HepG2 (cell line): ENCODE measurements around the gene ICE2. TPM values are rescaled to one million over a fixed set of nuclear protein-coding genes. Genes with fewer than 3 reads are reported as not detected.
A peak's percentile ranks its signal among the peaks of the same experiment; 100 is the strongest.

ENCODE experiments used
- DNMT1 ChIP-seq: sonication (generic); formaldehyde crosslinking; IDR thresholded peaks from 2 replicates; pipeline ENCODE4 v1.5.1; 2020; ENCODE audit warnings: mild to moderate bottlenecking, missing genetic modification reagents
- FOXK2 ChIP-seq: fragments of 450-650 bp; IDR thresholded peaks from 2 replicates; pipeline ENCODE4 v1.6.1; 2016
- HNF4G ChIP-seq, 2 experiments: sonication (generic) in 1 of 2; formaldehyde crosslinking in 1 of 2; IDR thresholded peaks; 2 replicates each; pipeline versions ENCODE4 v1.4.0 to v1.6.1; 2011 to 2020; ENCODE audit warnings: borderline replicate concordance in 2 of 2, low read depth in 2 of 2, mild to moderate bottlenecking in 2 of 2, low read length in 1 of 2, missing genetic modification reagents in 1 of 2, moderate library complexity in 1 of 2
- TEAD3 ChIP-seq: optimal IDR thresholded peaks from 2 replicates; pipeline ENCODE3; 2016; ENCODE audit warnings: borderline replicate concordance
- TEF ChIP-seq: sonication (generic); formaldehyde crosslinking; IDR thresholded peaks from 2 replicates; pipeline ENCODE4 v1.5.0; 2020; ENCODE audit warnings: missing genetic modification reagents
- ZNF709 ChIP-seq: sonication (generic); formaldehyde crosslinking; IDR thresholded peaks from 2 replicates; pipeline ENCODE4 v1.5.0; 2020; ENCODE audit warnings: mild to moderate bottlenecking, missing genetic modification reagents
- ZNF724P ChIP-seq: sonication (generic); formaldehyde crosslinking; IDR thresholded peaks from 2 replicates; pipeline ENCODE4 v1.8.0; 2022; ENCODE audit warnings: missing genetic modification reagents, borderline replicate concordance
- ZNF781 ChIP-seq: sonication (generic); formaldehyde crosslinking; IDR thresholded peaks from 2 replicates; pipeline ENCODE4 v1.5.1; 2020; ENCODE audit warnings: borderline replicate concordance, mild to moderate bottlenecking, missing genetic modification reagents; ENCODE audit errors: not compliant biosample characterization
- ZSCAN31 ChIP-seq: sonication (generic); formaldehyde crosslinking; IDR thresholded peaks from 2 replicates; pipeline ENCODE4 v1.5.0; 2020; ENCODE audit warnings: low read depth, mild to moderate bottlenecking, missing genetic modification reagents
- polyA plus RNA-seq, 8 experiments: library from polyadenylated mRNA; depleted of rRNA in 3 of 8; stranded (reverse) in 7 of 8; unstranded in 1 of 8; fragments of >200 nt; fragmentation: Illumina TruSeq in 4 of 8; extraction: Trizol in 4 of 8; gene quantifications; 2 replicates each; pipeline versions ENCODE4 v1.2.1 to v1.2.3, GENCODE V29; 2011 to 2016; ENCODE audit warnings: low read depth in 4 of 8, missing spikeins in 1 of 8, mixed read lengths in 1 of 8; ENCODE audit not compliant: insufficient read depth in 1 of 8
- total RNA-seq, 5 experiments: library from RNA; depleted of rRNA; stranded (reverse); fragments of >200 nt; fragmentation: Illumina TruSeq; extraction: Trizol; gene quantifications; 2 replicates each; pipeline ENCODE4 v1.2.3, GENCODE V29; 2016; ENCODE audit warnings: low read depth in 1 of 5
- TF ChIP-seq, protein P1 (sequence below): sonication (generic); formaldehyde crosslinking; IDR thresholded peaks from 2 replicates; pipeline ENCODE4 v1.4.0; 2020; ENCODE audit warnings: missing genetic modification reagents
- TF ChIP-seq, protein P2 (sequence below): sonication (generic); formaldehyde crosslinking; IDR thresholded peaks from 2 replicates; pipeline ENCODE4 v1.9.0; 2021; ENCODE audit warnings: missing genetic modification reagents, borderline replicate concordance
- TF ChIP-seq, protein P3 (sequence below): sonication (generic); formaldehyde crosslinking; IDR thresholded peaks from 2 replicates; pipeline ENCODE4 v1.5.1; 2020; ENCODE audit warnings: mild to moderate bottlenecking, missing genetic modification reagents, moderate library complexity
- TF ChIP-seq, protein P4 (sequence below): sonication (generic); formaldehyde crosslinking; conservative IDR thresholded peaks from 2 replicates; pipeline ENCODE4 v1.4.0; 2020; ENCODE audit warnings: missing genetic modification reagents

ICE2 gene
- total and polyA plus RNA-seq, 2 of the 13 experiments (the other 11 are each of a cell fraction or from before 2014, with no cell fraction given): 24.8 to 26.4 TPM

DNA sequence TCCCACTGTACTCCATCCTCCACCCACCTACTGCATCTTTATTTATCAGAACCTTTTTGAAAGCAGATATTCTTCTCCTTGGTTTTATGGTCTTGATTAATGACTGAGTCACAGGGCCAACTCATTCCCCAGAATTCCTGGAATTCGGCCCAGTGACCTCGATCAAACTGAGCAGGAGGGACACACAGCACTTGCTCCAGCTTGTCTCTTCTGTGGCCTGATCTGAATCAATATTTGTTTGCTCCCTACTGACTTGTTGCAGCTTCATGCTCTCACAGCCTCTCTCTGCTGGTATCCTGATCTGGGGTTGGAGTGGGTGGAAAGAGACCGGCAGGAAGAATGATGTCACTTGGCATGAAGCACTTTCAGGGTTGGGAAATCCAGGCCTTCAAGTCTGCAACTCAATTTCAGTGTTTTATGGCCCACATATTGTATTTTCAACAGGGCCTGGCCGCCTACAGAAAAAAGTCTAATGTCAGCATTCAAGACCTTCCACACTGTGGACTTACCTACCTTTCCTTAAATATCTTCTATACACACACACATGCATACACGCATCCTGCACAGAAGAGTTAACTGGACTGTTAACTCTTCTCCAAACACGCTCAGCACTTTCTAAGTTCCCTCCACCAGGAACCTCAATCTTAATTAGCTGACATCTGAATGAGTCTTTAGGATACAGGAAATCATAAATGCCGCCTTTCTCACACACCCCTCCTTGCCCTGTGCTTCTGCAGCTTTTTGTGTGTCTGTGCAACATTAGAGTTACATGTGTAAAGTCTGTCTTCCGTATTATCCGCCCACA is 85.8 kb downstream of the ICE2 start (continued):
- TF ChIP-seq, protein P1, sequence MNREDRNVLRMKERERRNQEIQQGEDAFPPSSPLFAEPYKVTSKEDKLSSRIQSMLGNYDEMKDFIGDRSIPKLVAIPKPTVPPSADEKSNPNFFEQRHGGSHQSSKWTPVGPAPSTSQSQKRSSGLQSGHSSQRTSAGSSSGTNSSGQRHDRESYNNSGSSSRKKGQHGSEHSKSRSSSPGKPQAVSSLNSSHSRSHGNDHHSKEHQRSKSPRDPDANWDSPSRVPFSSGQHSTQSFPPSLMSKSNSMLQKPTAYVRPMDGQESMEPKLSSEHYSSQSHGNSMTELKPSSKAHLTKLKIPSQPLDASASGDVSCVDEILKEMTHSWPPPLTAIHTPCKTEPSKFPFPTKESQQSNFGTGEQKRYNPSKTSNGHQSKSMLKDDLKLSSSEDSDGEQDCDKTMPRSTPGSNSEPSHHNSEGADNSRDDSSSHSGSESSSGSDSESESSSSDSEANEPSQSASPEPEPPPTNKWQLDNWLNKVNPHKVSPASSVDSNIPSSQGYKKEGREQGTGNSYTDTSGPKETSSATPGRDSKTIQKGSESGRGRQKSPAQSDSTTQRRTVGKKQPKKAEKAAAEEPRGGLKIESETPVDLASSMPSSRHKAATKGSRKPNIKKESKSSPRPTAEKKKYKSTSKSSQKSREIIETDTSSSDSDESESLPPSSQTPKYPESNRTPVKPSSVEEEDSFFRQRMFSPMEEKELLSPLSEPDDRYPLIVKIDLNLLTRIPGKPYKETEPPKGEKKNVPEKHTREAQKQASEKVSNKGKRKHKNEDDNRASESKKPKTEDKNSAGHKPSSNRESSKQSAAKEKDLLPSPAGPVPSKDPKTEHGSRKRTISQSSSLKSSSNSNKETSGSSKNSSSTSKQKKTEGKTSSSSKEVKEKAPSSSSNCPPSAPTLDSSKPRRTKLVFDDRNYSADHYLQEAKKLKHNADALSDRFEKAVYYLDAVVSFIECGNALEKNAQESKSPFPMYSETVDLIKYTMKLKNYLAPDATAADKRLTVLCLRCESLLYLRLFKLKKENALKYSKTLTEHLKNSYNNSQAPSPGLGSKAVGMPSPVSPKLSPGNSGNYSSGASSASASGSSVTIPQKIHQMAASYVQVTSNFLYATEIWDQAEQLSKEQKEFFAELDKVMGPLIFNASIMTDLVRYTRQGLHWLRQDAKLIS: no peak
- peak; percentile 98 for TF ChIP-seq TEAD3 (CRISPR knock-in tag)
- no peak for TF ChIP-seq ZNF724P (CRISPR knock-in tag)
- TF ChIP-seq ZNF709: peak; percentile 57; the same call in 1 of the 2 replicates
- TF ChIP-seq, protein P2, sequence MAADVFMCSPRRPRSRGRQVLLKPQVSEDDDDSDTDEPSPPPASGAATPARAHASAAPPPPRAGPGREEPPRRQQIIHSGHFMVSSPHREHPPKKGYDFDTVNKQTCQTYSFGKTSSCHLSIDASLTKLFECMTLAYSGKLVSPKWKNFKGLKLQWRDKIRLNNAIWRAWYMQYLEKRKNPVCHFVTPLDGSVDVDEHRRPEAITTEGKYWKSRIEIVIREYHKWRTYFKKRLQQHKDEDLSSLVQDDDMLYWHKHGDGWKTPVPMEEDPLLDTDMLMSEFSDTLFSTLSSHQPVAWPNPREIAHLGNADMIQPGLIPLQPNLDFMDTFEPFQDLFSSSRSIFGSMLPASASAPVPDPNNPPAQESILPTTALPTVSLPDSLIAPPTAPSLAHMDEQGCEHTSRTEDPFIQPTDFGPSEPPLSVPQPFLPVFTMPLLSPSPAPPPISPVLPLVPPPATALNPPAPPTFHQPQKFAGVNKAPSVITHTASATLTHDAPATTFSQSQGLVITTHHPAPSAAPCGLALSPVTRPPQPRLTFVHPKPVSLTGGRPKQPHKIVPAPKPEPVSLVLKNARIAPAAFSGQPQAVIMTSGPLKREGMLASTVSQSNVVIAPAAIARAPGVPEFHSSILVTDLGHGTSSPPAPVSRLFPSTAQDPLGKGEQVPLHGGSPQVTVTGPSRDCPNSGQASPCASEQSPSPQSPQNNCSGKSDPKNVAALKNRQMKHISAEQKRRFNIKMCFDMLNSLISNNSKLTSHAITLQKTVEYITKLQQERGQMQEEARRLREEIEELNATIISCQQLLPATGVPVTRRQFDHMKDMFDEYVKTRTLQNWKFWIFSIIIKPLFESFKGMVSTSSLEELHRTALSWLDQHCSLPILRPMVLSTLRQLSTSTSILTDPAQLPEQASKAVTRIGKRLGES (CRISPR knock-in tag): no peak
- TF ChIP-seq DNMT1 (CRISPR knock-in tag): no peak
- TF ChIP-seq HNF4G (IDR thresholded peaks at IDR 0.05; ENCODE audit: borderline replicate concordance, low read depth, low read length): peak; percentile 62; the same call in 1 of the 2 replicates
- peak; percentile 24; the same call in 1 of the 2 replicates for TF ChIP-seq HNF4G (CRISPR knock-in tag; IDR thresholded peaks at IDR 0.05; ENCODE audit: borderline replicate concordance, low read depth)
- no peak for TF ChIP-seq ZNF781 (CRISPR knock-in tag)
- TF ChIP-seq, protein P3, sequence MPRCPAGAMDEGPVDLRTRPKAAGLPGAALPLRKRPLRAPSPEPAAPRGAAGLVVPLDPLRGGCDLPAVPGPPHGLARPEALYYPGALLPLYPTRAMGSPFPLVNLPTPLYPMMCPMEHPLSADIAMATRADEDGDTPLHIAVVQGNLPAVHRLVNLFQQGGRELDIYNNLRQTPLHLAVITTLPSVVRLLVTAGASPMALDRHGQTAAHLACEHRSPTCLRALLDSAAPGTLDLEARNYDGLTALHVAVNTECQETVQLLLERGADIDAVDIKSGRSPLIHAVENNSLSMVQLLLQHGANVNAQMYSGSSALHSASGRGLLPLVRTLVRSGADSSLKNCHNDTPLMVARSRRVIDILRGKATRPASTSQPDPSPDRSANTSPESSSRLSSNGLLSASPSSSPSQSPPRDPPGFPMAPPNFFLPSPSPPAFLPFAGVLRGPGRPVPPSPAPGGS (CRISPR knock-in tag): no peak
- TF ChIP-seq FOXK2: no peak
- no peak for TF ChIP-seq TEF (CRISPR knock-in tag)
- TF ChIP-seq, protein P4, sequence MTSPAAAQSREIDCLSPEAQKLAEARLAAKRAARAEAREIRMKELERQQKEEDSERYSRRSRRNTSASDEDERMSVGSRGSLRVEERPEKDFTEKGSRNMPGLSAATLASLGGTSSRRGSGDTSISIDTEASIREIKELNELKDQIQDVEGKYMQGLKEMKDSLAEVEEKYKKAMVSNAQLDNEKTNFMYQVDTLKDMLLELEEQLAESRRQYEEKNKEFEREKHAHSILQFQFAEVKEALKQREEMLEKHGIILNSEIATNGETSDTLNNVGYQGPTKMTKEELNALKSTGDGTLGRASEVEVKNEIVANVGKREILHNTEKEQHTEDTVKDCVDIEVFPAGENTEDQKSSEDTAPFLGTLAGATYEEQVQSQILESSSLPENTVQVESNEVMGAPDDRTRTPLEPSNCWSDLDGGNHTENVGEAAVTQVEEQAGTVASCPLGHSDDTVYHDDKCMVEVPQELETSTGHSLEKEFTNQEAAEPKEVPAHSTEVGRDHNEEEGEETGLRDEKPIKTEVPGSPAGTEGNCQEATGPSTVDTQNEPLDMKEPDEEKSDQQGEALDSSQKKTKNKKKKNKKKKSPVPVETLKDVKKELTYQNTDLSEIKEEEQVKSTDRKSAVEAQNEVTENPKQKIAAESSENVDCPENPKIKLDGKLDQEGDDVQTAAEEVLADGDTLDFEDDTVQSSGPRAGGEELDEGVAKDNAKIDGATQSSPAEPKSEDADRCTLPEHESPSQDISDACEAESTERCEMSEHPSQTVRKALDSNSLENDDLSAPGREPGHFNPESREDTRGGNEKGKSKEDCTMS (CRISPR knock-in tag): no peak
- 0 out of 2 replicates have a peak, but pooled peaks have one; percentile 60 for TF ChIP-seq ZSCAN31 (CRISPR knock-in tag)
